ENCODE data around the gene NEDD9.
A peak's percentile ranks its signal among the peaks of the same experiment; 100 is the strongest.

NEDD9 gene

GRCh38 chr6:11260249-11261038, 28.0 kb upstream of the NEDD9 start:
- DNase-seq (ENCODE audit: low spot score) = no peak

- DNase-seq (ENCODE audit: low spot score) = no peak
These were observed 26.1 kb upstream of the NEDD9 start for GRCh38 chr6:11258260-11259237.

DNA sequence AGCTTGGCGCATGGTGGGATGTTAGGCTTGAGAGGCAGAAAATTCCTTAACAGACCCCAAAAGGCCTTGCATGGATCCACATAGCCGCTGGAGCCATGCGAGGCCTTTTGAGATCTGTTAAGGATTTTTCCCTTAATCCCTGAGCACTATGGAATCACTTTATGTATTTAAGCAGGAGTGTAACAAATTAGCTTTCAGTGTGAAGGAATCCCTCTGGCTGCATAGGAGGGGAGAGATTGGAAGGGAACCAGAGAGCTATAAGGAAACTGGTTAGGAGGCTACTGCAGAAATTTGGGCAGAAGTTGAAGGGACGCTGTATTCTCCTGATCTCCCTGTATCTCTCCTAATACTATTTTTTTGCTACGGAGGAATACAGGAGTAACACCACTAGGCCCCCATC, 23.1 kb upstream of the NEDD9 start:
- DNase-seq (ENCODE audit: low spot score) = no peak

DNA sequence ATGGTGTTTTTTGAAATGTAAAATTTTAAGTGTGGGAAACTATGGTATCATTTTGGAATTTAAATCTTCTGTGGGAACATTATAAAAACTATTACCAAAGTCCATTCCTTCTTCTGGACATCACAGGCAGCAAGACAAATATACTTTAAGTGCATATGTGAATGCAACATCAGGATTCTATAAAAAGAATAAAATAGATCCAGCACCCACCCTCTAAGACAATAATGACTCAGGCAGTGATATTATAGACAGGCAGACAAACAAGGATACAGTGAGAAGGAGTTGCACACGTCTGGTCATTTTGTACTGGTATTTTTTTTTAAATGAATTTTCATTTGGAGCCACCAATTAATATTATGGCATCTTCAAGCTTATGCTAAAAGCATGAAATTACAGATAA, 21.1 kb upstream of the NEDD9 start:
- no peak for DNase-seq (ENCODE audit: low spot score)

- no peak for DNase-seq (ENCODE audit: low spot score)
These were observed 19.3 kb upstream of the NEDD9 start for GRCh38 chr6:11251553-11252360.

GRCh38 chr6:11250108-11250507, 17.6 kb upstream of the NEDD9 start:
- no peak for DNase-seq (ENCODE audit: low spot score)

DNA sequence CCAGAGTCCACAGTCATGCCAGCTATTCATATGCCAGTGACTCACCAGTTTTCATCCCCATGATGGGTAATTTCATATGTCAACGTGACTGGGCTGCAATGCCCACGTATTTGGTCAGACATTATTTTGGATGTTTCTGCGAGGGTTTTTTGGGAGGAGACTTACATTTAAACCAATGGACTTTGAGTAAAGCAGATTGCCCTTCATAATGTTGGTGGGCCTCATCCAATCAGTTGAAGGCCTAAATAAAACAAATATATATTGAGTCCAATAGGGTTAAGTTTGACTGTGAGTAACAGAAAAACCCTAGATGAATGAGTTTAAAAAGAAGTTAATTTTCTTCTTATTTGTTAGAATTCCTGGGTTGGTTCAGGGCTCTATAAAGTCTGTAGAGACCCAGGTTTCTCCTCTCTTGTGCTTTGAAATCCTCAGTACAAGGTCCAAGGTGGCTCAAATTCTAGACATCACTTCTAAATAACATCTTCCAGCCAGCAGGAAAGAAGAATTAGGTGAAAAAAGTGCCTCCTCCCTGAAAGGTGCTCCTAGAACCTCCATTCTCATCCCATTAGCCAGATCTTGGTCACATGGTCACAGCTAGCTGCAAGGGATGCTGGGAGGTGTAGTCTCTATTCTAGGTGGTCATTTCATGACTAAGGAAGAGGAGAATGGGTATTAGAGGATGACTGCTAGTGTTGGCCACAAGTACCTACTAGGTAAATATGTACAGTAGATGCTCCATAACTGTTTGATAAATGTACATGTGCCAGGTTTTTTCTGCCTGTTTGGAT, 16.7 kb upstream of the NEDD9 start:
- DNase-seq (ENCODE audit: low spot score) = no peak

GRCh38 chr6:11246722-11247121, 14.3 kb upstream of the NEDD9 start:
- DNase-seq (ENCODE audit: low spot score) = no peak

GRCh38 chr6:11245381-11246256, 13.2 kb upstream of the NEDD9 start:
- DNase-seq (ENCODE audit: low spot score) = no peak

- no peak for DNase-seq (ENCODE audit: low spot score)
These were observed 12.1 kb upstream of the NEDD9 start for GRCh38 chr6:11244387-11245126.

GRCh38 chr6:11243861-11244260, 11.4 kb upstream of the NEDD9 start:
- no peak for DNase-seq (ENCODE audit: low spot score)

GRCh38 chr6:11242711-11243110, 10.2 kb upstream of the NEDD9 start:
- DNase-seq (ENCODE audit: low spot score) = no peak

DNA sequence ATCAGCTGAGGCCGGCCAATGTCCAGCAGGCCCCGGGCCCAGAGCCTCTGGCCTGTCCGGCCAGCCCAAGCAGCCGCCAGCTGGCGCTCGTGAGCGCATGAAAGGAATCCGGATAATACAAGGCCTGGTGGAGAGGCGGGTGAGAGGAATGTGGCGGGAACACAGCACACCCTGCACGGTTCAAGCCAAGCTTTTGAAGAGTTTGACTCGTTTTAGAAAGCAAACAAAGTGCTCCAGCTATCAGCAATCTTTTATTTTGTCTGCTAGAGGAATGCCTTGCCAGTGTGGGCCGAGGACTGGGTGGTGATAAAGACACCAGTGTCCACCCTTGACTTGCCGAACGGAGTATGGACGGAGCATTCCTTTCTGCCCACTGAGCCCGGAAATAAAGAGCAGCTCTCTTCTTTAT, 9.3 kb upstream of the NEDD9 start:
- DNase-seq (ENCODE audit: low spot score) = peak; percentile 84

- no peak for DNase-seq (ENCODE audit: low spot score)
These were observed 8.8 kb upstream of the NEDD9 start for GRCh38 chr6:11241154-11241792.

DNA sequence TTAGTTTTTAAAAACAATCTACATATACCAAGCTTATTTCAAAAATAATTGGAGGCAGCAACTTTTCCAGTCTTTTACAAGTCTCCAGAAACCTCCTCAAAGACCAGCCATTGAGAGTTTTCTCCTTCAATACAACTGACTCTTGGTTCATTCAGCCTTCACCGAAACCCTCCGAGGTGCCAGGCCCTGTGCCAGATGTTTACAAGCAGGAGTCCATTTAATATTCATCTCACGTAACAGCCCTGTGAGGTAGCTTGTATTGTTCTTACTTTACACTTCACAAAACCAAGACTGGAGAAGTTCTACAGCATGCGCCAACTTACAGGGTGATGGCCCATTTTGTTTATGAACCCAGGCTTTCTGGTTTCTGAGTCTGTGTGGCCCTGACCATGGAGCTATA, 5.5 kb upstream of the NEDD9 start:
- no peak for DNase-seq (ENCODE audit: low spot score)

GRCh38 chr6:11237428-11237827, 5.0 kb upstream of the NEDD9 start:
- no peak for DNase-seq (ENCODE audit: low spot score)

DNA sequence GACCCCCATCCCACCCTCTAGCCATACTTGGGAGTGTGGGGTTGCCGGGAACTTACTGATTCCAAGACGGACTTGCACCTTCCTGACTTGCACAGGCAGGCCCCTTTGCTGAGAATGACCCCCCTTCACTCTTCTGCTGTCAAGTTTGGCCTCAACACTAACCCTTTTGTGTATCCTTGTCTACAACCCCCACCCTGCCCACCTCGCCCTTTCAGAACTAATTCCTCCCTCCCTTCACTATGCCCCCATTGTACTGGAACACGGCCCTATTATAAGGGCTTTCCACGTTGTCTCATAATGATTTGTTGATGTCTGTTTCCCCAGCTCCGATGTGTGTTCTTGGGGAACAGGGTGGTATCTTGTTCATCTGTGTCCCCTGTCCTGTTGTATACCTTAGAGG, 4.4 kb upstream of the NEDD9 start:
- no peak for DNase-seq (ENCODE audit: low spot score)

- DNase-seq (ENCODE audit: low spot score) = no peak
These were observed 3.7 kb upstream of the NEDD9 start for GRCh38 chr6:11236076-11236750.

GRCh38 chr6:11235062-11235461, 2.6 kb upstream of the NEDD9 start:
- no peak for DNase-seq (ENCODE audit: low spot score)

Measured in iPS-NIHi11 (cell line).